HL-60 (cell line): ENCODE measurements around the gene NEGR1.

Source experiments
- DNase-seq, 2 experiments: peaks; one replicate each; pipeline ENCODE4 v3.0.0-alpha.2; 2010 to 2020; ENCODE audit warnings: low read depth in 1 of 2, low spot score in 1 of 2
- H3K27ac ChIP-seq: fragments of 250-450 bp; sonication (Bioruptor Pico); replicated peaks from 2 replicates; pipeline ENCODE4 v1.5.1; 2020; ENCODE audit warnings: mild to moderate bottlenecking, moderate library complexity
- H3K27me3 ChIP-seq: fragments of 250-450 bp; sonication (Bioruptor Pico); 2 replicates; pipeline ENCODE4 v1.5.1; 2021; ENCODE audit warnings: mild to moderate bottlenecking, moderate library complexity; ENCODE audit not compliant: insufficient read depth, poor library complexity, severe bottlenecking
- H3K4me3 ChIP-seq: replicated peaks from 2 replicates; pipeline ENCODE4 v1.5.1; 2011; ENCODE audit warnings: mild to moderate bottlenecking, control low read depth, low read length; ENCODE audit not compliant: insufficient read depth
- CTCF ChIP-seq: IDR thresholded peaks from one replicate; pipeline ENCODE4 v1.5.1; 2011; ENCODE audit warnings: low read length, control low read depth, inconsistent platforms; ENCODE audit not compliant: insufficient read depth
- GABPA ChIP-seq: IDR thresholded peaks from 2 replicates; pipeline ENCODE4 v1.6.1; 2012; ENCODE audit warnings: low read depth
- POLR2AphosphoS5 ChIP-seq: IDR thresholded peaks from 2 replicates; pipeline ENCODE4 v1.6.1; 2012; ENCODE audit warnings: low read depth
- REST ChIP-seq: IDR thresholded peaks from 2 replicates; pipeline ENCODE4 v1.6.1; 2012; ENCODE audit warnings: low read depth; ENCODE audit not compliant: insufficient replicate concordance
- SPI1 ChIP-seq: IDR thresholded peaks from 2 replicates; pipeline ENCODE4 v1.6.1; 2012; ENCODE audit warnings: low read depth, mild to moderate bottlenecking, borderline replicate concordance

Gene NEGR1

GRCh38 chr1:71561206-71561605 lies 721.1 kb downstream of the NEGR1 start:
- no peak for TF ChIP-seq POLR2AphosphoS5
- no peak for TF ChIP-seq REST
- no peak for TF ChIP-seq SPI1
- DNase-seq, result no peak
- no peaks in the 10 kb centered on the region for H3K27me3 ChIP-seq
- H3K27ac ChIP-seq, result no peak overlapping the region
- H3K4me3 ChIP-seq, result no peak overlapping the region

- TF ChIP-seq GABPA (no peak), POLR2AphosphoS5 (no peak), SPI1 (no peak), CTCF (no peak), REST (no peak)
- no peaks in the 10 kb centered on the region for H3K27me3 ChIP-seq
- H3K27ac ChIP-seq, result no peak overlapping the region
- H3K4me3 ChIP-seq, result no peak overlapping the region
- no peak for DNase-seq
Observed at GRCh38 chr1:71559880-71560279, 722.5 kb downstream of the NEGR1 start.

GRCh38 chr1:71557138-71557537 lies 725.2 kb downstream of the NEGR1 start:
- no peak for DNase-seq
- Histone ChIP-seq H3K27me3 (no peaks in the 10 kb centered on the region), H3K4me3 (no peak overlapping the region), H3K27ac (no peak overlapping the region)
- TF ChIP-seq SPI1 (no peak), REST (no peak), POLR2AphosphoS5 (no peak), GABPA (no peak), CTCF (no peak)

DNA sequence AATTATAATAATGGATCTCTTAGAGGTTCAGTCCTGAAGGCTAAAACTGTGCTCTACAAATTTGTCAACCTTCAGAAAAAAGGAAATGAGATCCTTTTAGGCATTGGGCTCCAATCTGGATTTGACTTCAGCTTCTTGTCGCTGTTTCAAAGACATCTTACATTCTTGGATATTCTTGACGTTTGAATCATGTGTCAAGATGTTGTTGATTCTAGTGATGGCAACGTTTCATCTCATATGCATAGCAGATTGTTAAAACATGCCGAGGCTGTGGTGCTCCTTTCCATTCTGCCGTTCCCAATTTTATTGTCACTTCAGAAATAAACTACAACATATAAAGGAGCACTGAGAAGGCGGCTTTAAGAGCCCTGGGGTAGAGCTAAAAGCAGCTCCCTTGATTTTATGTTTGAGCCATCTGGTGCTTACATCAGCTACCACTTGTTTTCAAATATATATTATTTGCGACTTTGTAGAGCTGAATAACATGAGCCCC lies 733.9 kb downstream of the NEGR1 start:
- no peak for TF ChIP-seq SPI1
- no peak for TF ChIP-seq GABPA
- no peak for TF ChIP-seq REST
- TF ChIP-seq POLR2AphosphoS5, result no peak
- TF ChIP-seq CTCF, result no peak
- no peak overlapping the region for H3K27ac ChIP-seq
- H3K27me3 ChIP-seq, result no peaks in the 10 kb centered on the region
- DNase-seq, result no peak
- H3K4me3 ChIP-seq, result no peak overlapping the region
